ENCODE results near the gene ZNF628. TPM values are rescaled to one million over a fixed set of nuclear protein-coding genes. Genes with fewer than 3 reads are reported as not detected.

ZNF628 gene
- total and polyA plus RNA-seq, 2 of the 8 experiments (the other 6 are each of a cell fraction or from before 2014, with no cell fraction given) = 1.7 to 10.8 TPM

GRCh38 chr19:55504981-55505380 is 28.6 kb downstream of the ZNF628 start (continued):
- no peak for TF ChIP-seq RXRA (IDR thresholded peaks at IDR 0.05; ENCODE audit: insufficient read depth, low read depth, low read length)
